SJCRH30 (cell line): Measurements from ENCODE around the gene PVALEF. TPM values are rescaled to one million over a fixed set of nuclear protein-coding genes. Genes with fewer than 3 reads are reported as not detected.
A peak's percentile ranks its signal among the peaks of the same experiment; 100 is the strongest.
"Not testable (repeated sequence)": the region's sequence is repeated elsewhere in the genome, so short reads cannot be mapped to it uniquely, and the experiment has no call there.

Experiments used
- DNase-seq, 2 experiments: peaks; one replicate each; pipeline ENCODE4 v3.0.0-alpha.2; 2015 to 2020
- H3K27ac ChIP-seq: fragments of 250-450 bp; sonication (Bioruptor Pico); 2 replicates; pipeline ENCODE4 v1.5.1; 2020; ENCODE audit warnings: mild to moderate bottlenecking, moderate library complexity
- H3K27me3 ChIP-seq: fragments of 250-450 bp; sonication (Bioruptor Pico); 2 replicates; pipeline ENCODE4 v1.5.1; 2020; ENCODE audit warnings: mild to moderate bottlenecking, moderate library complexity
- H3K36me3 ChIP-seq: fragments of 250-450 bp; sonication (Bioruptor Pico); 2 replicates; pipeline ENCODE4 v1.5.1; 2020; ENCODE audit warnings: mild to moderate bottlenecking, moderate library complexity
- H3K4me1 ChIP-seq: fragments of 250-450 bp; sonication (Bioruptor Pico); 2 replicates; pipeline ENCODE4 v1.5.1; 2020; ENCODE audit warnings: mild to moderate bottlenecking, moderate library complexity
- H3K4me3 ChIP-seq: fragments of 250-450 bp; sonication (Bioruptor Pico); 2 replicates; pipeline ENCODE4 v1.5.1; 2020; ENCODE audit warnings: mild to moderate bottlenecking, moderate library complexity
- H3K9me3 ChIP-seq: fragments of 250-450 bp; sonication (Bioruptor Pico); replicated peaks from 2 replicates; pipeline ENCODE4 v1.5.1; 2020; ENCODE audit warnings: mild to moderate bottlenecking, moderate library complexity
- total RNA-seq: library from RNA; depleted of rRNA; stranded (reverse); fragments of >200 nt; shearing (Covaris generic); gene quantifications from 2 replicates; pipeline ENCODE4 v1.2.3, GENCODE V29; 2014

PVALEF gene
- total RNA-seq, 1 experiment from 2014 or later: 0.61 TPM

DNA sequence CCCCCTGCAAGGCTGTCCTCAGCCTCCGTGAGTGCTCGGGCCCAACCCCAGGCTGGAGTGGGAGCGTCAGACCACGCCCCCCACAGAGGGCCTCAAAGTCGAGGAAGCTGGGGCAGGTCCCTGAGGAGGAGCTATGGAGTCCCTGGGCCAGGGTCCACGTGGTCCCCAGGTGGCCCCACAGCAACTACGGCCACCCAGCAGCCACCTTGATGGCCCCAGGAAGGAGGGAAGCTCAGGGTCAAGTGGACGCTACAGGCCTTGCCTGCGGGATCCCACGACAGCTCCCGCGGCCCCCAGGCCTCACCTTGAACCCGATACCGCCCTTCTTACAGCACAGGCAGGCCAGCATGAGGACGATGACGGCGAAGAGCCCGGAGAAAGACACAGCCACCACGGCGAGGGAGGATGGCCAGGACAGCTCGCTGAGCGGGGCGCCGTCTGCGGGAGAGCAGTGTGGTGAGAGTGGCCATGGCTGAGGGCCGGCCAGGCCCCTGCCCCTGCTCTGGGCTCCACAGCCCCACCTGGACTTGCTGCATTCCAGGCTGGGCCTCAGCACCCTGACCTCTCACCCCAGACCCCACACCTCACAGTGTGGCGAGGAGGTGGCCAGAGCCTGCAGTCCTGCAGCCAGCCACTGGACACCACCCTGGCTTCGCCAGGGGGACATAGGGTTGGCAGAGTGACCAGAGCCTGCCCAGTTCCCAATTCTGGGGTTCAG lies 31.1 kb upstream of the PVALEF start:
- Histone ChIP-seq H3K4me3 (no peak overlapping the region), H3K9me3 (peaks cover 4% of the 10 kb centered on the region; the same call in 1 of the 2 replicates), H3K36me3 (no peaks in the 10 kb centered on the region), H3K4me1 (no peaks in the 10 kb centered on the region), H3K27ac (no peak overlapping the region), H3K27me3 (no peaks in the 10 kb centered on the region)
- no peak for DNase-seq

DNA sequence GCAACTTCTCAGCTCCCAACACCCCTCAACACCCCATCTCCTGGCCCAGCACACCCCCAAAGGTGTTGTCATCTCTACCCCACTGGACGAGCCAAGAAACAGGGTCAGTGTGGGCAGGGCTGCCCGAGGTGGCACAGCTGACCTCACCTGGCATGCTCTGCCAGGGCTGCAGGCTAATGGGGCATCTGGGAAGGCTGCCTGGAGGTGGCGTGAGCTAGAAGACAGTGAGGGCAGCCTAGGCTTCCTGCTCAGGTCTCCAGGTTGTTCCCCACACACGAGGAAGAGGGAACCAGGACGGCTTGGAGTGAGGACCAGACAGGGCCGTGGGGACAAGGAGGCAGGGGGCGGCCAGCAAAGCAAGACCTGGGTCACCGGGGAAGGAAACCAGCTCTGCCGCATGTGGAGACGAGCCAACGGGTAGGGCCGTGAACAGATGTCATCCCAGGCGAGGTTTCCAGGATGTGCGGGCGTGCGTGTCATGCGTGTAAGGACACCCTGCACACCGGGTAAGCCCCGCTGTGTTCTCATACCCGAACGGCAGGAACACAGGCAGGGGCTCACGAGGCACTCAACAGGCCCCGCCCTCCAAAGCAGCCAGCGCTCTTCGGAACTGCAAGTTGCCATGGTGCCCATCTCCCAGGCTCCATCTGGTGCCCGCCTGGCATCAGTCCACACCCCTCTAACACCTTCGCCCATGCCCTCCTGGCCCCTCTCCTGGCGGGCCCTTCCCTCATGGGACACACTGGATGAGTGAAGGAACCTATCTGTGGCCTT lies 29.6 kb upstream of the PVALEF start:
- Histone ChIP-seq H3K36me3 (no peaks in the 10 kb centered on the region), H3K4me1 (no peaks in the 10 kb centered on the region), H3K27me3 (no peaks in the 10 kb centered on the region), H3K4me3 (no peak overlapping the region), H3K9me3 (peaks cover 4% of the 10 kb centered on the region; the same call in 1 of the 2 replicates), H3K27ac (no peak overlapping the region)
- no peak for DNase-seq

DNA sequence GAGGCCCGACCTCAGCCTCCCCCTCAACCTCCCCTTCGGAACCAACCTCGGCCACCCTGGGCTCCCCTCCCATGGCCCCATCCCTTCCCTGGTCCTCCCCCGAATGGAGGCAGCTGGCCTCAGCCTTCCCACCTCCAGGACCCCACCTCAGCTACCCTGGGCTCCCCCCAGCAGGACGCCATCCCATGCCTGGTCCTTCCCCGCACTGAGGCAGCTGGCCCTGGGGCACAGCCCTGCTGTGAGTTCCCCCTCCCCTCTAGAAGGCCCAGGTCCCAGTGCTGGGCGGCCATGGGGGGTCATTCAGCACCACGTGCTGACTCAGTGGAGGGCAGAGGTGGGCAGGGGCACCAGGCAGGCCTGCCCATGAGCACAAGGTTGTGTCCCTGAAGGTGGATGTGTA lies 28.9 kb upstream of the PVALEF start:
- Histone ChIP-seq H3K27me3 (no peaks in the 10 kb centered on the region), H3K4me1 (no peaks in the 10 kb centered on the region), H3K9me3 (peaks cover 4% of the 10 kb centered on the region; the same call in 1 of the 2 replicates), H3K36me3 (no peaks in the 10 kb centered on the region), H3K27ac (no peak overlapping the region), H3K4me3 (no peak overlapping the region)
- no peak for DNase-seq

DNA sequence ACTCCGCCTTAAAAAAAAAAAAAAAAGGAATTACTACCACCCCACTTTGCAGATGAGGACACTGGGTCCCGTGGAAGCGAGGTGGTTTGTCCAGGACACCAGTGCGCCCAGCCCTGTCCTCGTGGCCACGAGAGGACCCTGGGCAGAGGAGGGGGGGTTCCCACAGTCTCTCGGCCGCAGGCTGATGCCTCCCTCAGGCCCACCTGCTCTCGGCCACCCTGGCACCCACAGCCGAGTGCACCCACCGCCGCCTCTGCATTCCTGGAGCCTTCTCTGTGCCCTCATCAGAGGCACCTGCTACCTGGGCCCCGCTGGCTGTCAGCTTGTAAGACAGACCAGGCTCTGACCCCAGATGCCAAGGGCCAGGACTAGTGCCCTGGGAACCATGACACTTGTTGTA lies 28.1 kb upstream of the PVALEF start:
- Histone ChIP-seq H3K9me3 (peaks cover 4% of the 10 kb centered on the region; the same call in 1 of the 2 replicates), H3K27me3 (no peaks in the 10 kb centered on the region), H3K36me3 (no peaks in the 10 kb centered on the region), H3K27ac (no peak overlapping the region), H3K4me1 (no peaks in the 10 kb centered on the region), H3K4me3 (no peak overlapping the region)
- DNase-seq: no peak

DNA sequence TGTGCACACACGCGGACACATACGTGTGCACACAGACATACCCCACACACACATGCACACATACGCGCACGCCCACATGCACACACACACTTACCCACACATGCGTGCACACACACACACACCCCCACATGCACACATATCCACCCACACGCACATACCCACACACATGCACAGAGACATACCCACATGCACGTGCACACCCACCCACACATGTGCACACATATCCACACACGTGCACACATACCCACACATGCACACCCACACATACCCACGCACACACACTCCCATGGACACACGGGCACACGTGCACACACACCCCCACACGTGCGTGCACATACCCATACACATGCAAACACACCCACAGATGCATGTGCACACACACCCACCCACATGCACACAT lies 27.2 kb upstream of the PVALEF start:
- Histone ChIP-seq H3K4me3 (no peak overlapping the region), H3K36me3 (no peaks in the 10 kb centered on the region), H3K9me3 (peaks cover 4% of the 10 kb centered on the region; the same call in 1 of the 2 replicates), H3K27ac (no peak overlapping the region), H3K27me3 (no peaks in the 10 kb centered on the region), H3K4me1 (peaks cover 3% of the 10 kb centered on the region; the same call in 1 of the 2 replicates)
- no peak for DNase-seq

DNA sequence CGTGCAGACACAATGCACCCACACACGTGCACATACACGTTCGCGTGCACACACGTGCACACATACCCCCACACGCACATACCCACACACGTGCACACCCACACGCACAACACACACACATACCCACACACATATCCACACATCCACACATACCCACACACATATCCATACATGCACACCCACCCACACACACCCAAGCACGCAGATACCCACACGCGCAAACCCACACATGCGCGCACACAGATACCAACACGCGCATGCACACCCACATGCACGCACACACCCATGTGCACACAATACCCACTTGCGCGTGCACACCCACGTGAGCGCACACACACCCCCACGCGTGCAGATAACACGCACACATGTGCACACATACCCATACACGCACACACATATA lies 26.8 kb upstream of the PVALEF start:
- H3K4me3 ChIP-seq: no peak overlapping the region
- peaks cover 4% of the 10 kb centered on the region; the same call in 1 of the 2 replicates for H3K9me3 ChIP-seq
- H3K36me3 ChIP-seq: no peaks in the 10 kb centered on the region
- DNase-seq: no peak
- no peak overlapping the region for H3K27ac ChIP-seq
- H3K4me1 ChIP-seq: peaks cover 4% of the 10 kb centered on the region; the same call in 1 of the 2 replicates
- H3K27me3 ChIP-seq: no peaks in the 10 kb centered on the region

DNA sequence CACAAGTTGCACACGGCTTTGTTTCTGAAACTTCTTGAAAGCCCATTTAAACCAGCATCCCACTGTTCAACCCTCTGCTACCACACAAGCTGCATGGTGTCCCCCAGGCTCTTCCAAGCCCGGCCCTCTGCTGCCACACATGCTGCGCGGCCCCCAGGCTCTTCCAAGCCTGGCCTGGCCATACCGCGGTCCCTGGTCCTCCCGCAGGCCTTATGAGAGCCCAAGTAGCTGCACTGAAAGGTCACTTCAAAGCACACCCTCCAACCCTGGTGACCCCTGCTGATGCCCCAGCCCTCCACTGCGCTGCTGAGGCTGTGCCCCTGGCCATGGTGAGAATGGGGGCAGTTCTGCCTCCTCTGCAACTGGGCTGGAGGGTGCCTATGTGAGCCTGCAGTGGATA lies 25.9 kb upstream of the PVALEF start:
- H3K9me3 ChIP-seq: peaks cover 4% of the 10 kb centered on the region; the same call in 1 of the 2 replicates
- H3K4me3 ChIP-seq: no peak overlapping the region
- peaks cover 4% of the 10 kb centered on the region; the same call in 1 of the 2 replicates for H3K4me1 ChIP-seq
- H3K27me3 ChIP-seq: no peaks in the 10 kb centered on the region
- H3K27ac ChIP-seq: no peak overlapping the region
- no peaks in the 10 kb centered on the region for H3K36me3 ChIP-seq
- DNase-seq: no peak

DNA sequence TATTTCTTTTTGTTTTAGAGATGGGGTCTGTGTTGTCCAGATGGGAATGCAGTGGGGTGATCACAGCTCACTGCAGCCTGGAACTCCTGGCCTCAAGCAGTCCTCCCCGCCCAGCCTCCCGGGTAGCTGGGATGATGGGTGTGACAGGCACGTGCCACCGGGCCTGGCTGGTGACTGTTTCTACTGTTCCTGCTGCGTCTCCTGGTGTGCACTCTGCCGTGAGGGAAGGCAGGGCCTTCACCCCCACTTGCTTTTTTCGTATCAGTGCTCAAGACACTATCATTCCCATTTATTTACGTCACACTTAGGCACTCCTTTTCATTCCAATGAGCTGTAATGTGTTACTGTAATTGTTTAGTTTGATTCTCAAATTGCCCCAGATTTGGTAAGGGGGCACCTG lies 25.3 kb upstream of the PVALEF start:
- Histone ChIP-seq H3K4me3 (no peak overlapping the region), H3K36me3 (no peaks in the 10 kb centered on the region), H3K27me3 (no peaks in the 10 kb centered on the region), H3K4me1 (peaks cover 4% of the 10 kb centered on the region; the same call in 1 of the 2 replicates), H3K27ac (no peak overlapping the region), H3K9me3 (peaks cover 4% of the 10 kb centered on the region; the same call in 1 of the 2 replicates)
- no peak for DNase-seq

DNA sequence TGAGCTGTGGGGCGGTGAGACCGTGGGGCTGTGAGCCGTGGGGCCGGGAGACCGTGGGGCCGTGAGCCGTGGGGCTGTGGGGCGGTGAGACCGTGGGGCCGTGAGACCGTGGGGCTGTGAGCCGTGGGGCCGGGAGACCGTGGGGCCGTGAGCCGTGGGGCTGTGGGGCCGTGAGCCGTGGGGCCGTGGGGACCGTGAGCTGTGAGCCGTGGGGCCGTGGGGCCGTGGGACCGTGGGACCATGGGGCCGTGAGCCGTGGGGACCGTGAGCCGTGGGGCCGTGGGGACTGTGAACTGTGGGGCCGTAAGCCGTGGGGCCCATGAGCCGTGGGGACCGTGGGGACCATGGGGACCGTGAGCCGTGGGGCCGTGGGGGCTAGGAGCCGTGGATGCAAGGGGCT lies 24.6 kb upstream of the PVALEF start:
- H3K9me3 ChIP-seq: peaks cover 4% of the 10 kb centered on the region; the same call in 1 of the 2 replicates
- H3K27ac ChIP-seq: no peak overlapping the region
- H3K27me3 ChIP-seq: no peaks in the 10 kb centered on the region
- H3K4me1 ChIP-seq: peaks cover 4% of the 10 kb centered on the region; the same call in 1 of the 2 replicates
- no peak overlapping the region for H3K4me3 ChIP-seq
- no peaks in the 10 kb centered on the region for H3K36me3 ChIP-seq
- no peak for DNase-seq

DNA sequence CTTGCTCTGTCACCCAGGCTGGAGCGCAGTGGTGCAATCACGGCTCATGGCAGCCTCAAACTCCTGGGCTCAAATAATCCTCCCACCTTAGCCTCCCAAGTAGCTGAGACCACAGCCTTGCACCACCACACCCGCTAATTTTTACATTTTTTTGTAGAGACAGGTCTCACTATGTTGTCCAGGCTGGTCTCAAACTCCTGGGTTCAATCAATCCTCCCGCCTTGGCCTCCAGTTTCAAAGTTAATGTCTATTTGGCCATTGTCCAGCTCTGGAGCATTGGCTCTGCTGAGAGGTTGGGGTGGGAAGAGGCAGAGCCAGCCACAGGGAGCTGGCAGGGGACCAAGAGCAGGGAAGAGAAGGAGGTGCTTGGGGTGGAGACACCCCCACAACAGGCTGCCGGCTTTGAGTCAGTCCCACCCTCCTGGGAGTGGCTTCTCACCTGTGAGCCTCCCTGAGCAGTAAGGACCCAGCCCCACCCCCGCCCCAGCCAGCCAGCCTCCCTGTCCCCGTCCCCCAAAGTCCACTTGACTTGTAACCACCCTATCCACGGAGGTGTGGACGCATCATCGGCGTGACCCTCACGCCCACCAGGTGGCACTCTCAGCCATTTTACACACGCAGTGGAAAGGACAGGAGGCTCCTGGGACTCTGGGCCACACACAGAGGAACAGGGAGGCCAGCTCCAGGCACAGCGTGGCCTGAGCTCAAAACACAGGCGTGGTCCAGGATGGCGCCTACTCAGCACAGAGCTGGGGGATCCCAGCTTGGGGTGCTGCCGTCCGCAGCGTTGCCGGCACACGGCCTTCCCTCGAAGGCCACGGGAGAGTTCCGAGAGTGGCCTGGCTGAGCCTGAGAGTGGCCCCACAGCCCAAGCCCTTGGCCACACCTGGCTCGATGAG lies 22.8 kb upstream of the PVALEF start:
- peak overlapping the region; percentile 8; the same call in 1 of the 2 replicates for H3K4me3 ChIP-seq
- DNase-seq: peak; percentile 97 to 99
- peaks cover 4% of the 10 kb centered on the region; the same call in 1 of the 2 replicates for H3K4me1 ChIP-seq
- H3K27ac ChIP-seq: peak overlapping the region; percentile 14; the same call in 1 of the 2 replicates
- no peaks in the 10 kb centered on the region for H3K36me3 ChIP-seq
- H3K9me3 ChIP-seq: peaks cover 4% of the 10 kb centered on the region; the same call in 1 of the 2 replicates
- no peaks in the 10 kb centered on the region for H3K27me3 ChIP-seq

DNA sequence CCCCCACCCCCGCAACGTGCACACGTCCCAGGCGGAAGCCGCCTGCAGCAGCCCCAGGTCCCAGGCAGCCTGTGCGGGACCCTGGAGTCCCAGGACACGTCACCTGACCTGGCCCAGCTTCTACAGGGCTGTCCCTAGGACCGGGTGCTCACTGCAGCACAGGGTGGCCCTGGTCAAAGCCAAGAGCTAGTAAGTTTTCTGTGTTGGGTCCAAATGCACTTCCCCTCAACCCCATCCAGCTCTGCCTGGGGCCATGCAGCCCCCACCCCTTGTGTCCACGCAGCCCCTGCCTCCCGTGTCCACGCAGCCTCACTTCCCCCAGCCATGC lies 22.1 kb upstream of the PVALEF start:
- Histone ChIP-seq H3K4me3 (peak overlapping the region; percentile 8; the same call in 1 of the 2 replicates), H3K9me3 (no peaks in the 10 kb centered on the region), H3K27ac (peak overlapping the region; percentile 14; the same call in 1 of the 2 replicates), H3K27me3 (no peaks in the 10 kb centered on the region), H3K36me3 (no peaks in the 10 kb centered on the region), H3K4me1 (peaks cover 4% of the 10 kb centered on the region; the same call in 1 of the 2 replicates)
- no peak for DNase-seq

DNA sequence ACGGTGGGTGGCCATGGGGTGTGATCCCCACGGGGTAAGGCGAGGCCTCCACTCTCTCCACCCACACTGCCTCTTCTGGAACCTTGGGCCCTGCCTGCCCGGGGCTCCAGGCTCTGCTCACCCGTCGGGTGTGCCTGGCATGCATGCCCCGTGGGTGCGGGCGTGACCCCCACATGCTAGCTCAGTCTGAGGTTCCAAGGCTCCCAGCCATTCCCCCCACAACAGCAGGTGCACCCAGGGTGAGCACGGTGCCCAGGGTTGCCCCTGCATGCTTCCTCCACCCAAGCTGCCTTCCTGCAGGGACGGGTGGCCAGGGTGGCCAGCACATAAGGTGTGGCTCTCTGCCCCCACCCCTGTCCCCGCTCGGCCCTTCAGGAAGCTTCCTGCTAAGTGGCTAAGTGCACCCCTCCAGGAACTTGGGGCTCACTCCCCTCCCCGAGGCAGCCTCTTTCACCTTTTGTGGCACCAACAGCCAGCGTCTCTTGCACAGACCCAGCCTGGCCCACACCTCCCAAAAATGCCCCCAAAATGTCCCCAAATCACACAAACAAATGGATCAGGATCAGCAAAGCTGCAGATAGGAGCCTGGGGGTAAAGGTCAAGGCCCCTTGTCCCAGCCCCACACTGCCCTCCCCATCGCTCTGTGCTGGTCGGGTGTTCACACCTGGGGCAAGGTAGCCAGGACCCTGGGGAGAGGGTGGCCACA lies 21.4 kb upstream of the PVALEF start:
- H3K27ac ChIP-seq: no peak overlapping the region
- DNase-seq: no peak
- H3K27me3 ChIP-seq: no peaks in the 10 kb centered on the region
- peaks cover 4% of the 10 kb centered on the region; the same call in 1 of the 2 replicates for H3K4me1 ChIP-seq
- no peak overlapping the region for H3K4me3 ChIP-seq
- H3K9me3 ChIP-seq: no peaks in the 10 kb centered on the region
- no peaks in the 10 kb centered on the region for H3K36me3 ChIP-seq

DNA sequence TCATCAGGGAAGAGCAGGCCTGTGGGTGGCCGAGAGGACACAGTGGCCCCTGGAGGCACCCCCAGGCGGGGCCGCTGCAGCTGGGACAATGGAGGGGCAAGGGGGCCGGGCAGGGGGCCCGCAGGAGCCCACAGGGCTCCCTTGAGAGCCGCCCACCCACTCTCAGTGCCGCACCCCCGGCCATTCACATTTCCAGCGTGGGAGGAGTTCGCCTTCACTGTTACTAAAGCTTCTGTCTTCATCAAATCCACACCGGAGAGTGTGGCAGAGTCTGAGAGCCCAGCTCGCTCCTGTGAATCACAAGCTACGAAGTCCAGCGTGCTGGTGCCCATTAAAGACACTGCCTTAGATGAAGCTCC lies 20.9 kb upstream of the PVALEF start:
- H3K27me3 ChIP-seq: no peaks in the 10 kb centered on the region
- H3K4me3 ChIP-seq: no peak overlapping the region
- peaks cover 4% of the 10 kb centered on the region; the same call in 1 of the 2 replicates for H3K4me1 ChIP-seq
- H3K36me3 ChIP-seq: no peaks in the 10 kb centered on the region
- H3K27ac ChIP-seq: no peak overlapping the region
- H3K9me3 ChIP-seq: no peaks in the 10 kb centered on the region
- DNase-seq: no peak

DNA sequence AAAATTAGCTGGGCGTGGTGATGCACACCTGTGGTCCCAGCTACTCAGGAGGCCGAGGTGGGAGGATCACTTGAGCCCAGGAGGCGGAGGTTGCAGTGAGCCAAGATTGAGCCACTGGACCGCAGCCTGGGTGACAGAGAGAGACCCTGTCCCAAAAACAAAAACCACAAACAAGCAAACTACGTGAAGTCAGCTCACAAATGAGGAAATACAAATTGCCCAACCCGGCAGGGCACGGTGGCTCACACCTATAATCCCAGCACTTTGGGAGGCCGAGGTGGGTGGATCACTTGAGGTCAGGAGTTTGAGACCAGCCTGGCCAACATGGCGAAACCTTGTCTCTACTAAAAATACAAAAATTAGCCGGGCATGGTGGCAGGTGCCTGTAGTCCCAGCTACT lies 19.1 kb upstream of the PVALEF start:
- not testable (repeated sequence) for H3K9me3 ChIP-seq, H3K36me3 ChIP-seq, DNase-seq, H3K4me1 ChIP-seq, H3K27ac ChIP-seq, H3K27me3 ChIP-seq, H3K4me3 ChIP-seq
